HG03045 (cell line): ENCODE data around the gene DLL4.

Experiments used
- ATAC-seq: cut with Tn5 transposase; IDR thresholded peaks from one replicate; pipeline ENCODE4 v1.9.1; 2021; ENCODE audit warnings: mild to moderate bottlenecking, moderate library complexity; ENCODE audit not compliant: unreplicated experiment

DLL4 gene

GRCh38 chr15:40986820-40987219, 57.7 kb downstream of the DLL4 start:
- no peak for ATAC-seq

- ATAC-seq, result no peak
Observed at GRCh38 chr15:40988156-40988555, 59.0 kb downstream of the DLL4 start.
